ENCODE measurements around the gene AHNAK2.

The AHNAK2 gene

DNA sequence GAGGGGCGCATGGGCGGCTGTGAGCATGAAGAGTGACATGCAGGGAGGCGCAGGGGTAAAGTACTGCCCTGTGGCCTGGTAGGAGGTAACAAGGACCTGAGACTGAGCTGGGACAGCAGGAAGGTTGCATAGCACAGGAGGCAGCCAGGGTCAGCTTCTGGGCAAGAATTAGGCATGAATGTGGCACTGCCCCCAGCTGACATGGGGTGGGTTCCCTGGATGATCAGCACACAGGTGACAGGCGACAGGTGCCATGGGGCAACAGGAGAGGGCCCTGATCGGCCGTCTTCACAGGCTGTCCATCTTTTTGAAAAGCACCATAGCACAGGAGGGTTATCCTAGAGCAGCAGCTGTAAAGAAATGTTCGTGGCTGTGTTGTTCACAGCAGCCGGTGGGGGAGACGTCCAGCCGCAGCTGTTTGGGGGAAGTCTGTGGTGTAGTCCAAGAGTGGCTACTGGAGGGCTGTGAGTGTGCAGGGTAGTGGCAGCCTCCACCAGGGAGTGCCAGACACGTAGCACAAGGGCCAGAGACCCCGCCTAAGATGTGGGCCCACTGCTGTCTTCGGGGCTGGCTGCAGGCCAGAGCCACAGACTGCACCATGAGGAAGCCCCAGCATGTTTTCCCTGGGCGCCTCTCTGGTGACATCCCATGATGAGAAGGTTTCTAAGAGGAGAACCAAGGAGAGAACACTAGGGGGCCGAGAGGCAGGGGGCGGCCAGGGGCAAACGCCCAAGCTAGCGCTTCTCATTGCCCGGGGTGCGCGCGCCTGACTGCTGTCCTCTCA, 15.8 kb upstream of the AHNAK2 start:
- no peak overlapping the region for H3K27ac ChIP-seq (replicated peaks)
- H3K27me3 ChIP-seq (ENCODE audit: insufficient read depth, poor library complexity, severe bottlenecking): no peaks in the 10 kb centered on the region
- no peak for TF ChIP-seq SPI1 (IDR thresholded peaks at IDR 0.05; ENCODE audit: borderline replicate concordance, low read depth)
- TF ChIP-seq, protein P1, sequence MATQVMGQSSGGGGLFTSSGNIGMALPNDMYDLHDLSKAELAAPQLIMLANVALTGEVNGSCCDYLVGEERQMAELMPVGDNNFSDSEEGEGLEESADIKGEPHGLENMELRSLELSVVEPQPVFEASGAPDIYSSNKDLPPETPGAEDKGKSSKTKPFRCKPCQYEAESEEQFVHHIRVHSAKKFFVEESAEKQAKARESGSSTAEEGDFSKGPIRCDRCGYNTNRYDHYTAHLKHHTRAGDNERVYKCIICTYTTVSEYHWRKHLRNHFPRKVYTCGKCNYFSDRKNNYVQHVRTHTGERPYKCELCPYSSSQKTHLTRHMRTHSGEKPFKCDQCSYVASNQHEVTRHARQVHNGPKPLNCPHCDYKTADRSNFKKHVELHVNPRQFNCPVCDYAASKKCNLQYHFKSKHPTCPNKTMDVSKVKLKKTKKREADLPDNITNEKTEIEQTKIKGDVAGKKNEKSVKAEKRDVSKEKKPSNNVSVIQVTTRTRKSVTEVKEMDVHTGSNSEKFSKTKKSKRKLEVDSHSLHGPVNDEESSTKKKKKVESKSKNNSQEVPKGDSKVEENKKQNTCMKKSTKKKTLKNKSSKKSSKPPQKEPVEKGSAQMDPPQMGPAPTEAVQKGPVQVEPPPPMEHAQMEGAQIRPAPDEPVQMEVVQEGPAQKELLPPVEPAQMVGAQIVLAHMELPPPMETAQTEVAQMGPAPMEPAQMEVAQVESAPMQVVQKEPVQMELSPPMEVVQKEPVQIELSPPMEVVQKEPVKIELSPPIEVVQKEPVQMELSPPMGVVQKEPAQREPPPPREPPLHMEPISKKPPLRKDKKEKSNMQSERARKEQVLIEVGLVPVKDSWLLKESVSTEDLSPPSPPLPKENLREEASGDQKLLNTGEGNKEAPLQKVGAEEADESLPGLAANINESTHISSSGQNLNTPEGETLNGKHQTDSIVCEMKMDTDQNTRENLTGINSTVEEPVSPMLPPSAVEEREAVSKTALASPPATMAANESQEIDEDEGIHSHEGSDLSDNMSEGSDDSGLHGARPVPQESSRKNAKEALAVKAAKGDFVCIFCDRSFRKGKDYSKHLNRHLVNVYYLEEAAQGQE (IDR thresholded peaks at IDR 0.05; ENCODE audit: insufficient replicate concordance, low read depth): no peak
- no peak for TF ChIP-seq GABPA (IDR thresholded peaks at IDR 0.05; ENCODE audit: low read depth)
- TF ChIP-seq, protein P2, sequence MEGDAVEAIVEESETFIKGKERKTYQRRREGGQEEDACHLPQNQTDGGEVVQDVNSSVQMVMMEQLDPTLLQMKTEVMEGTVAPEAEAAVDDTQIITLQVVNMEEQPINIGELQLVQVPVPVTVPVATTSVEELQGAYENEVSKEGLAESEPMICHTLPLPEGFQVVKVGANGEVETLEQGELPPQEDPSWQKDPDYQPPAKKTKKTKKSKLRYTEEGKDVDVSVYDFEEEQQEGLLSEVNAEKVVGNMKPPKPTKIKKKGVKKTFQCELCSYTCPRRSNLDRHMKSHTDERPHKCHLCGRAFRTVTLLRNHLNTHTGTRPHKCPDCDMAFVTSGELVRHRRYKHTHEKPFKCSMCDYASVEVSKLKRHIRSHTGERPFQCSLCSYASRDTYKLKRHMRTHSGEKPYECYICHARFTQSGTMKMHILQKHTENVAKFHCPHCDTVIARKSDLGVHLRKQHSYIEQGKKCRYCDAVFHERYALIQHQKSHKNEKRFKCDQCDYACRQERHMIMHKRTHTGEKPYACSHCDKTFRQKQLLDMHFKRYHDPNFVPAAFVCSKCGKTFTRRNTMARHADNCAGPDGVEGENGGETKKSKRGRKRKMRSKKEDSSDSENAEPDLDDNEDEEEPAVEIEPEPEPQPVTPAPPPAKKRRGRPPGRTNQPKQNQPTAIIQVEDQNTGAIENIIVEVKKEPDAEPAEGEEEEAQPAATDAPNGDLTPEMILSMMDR (IDR thresholded peaks at IDR 0.05; ENCODE audit: insufficient read depth, low read length): no peak
- TF ChIP-seq POLR2AphosphoS5 (IDR thresholded peaks at IDR 0.05; ENCODE audit: low read depth): no peak
- H3K4me3 ChIP-seq (replicated peaks; ENCODE audit: insufficient read depth, low read length): no peak overlapping the region
- no peak for DNase-seq (ENCODE audit: low read depth in 1 of 2, low spot score in 1 of 2)

DNA sequence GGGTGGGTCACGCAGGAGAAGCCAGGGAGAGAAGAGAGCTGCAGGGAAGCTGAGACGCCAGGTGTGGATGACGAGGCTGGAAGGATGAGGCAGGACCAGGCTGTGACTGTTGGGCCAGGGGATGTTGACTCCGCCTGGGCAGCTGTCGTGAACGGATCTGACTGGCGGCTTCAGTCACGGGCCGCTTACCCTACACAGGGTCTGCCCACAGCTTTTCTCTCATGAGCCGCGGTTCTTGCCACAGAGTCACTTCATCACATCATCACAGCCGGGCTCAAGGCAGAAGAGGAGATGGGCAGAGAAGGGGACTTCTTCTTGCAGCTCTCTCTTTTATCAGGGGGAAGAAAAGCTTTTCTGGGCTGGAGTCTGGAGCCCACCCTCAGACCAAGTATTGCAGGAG, 15.1 kb upstream of the AHNAK2 start:
- Histone ChIP-seq H3K27me3 (ENCODE audit: insufficient read depth, poor library complexity, severe bottlenecking) (no peaks in the 10 kb centered on the region), H3K27ac (replicated peaks) (no peak overlapping the region), H3K4me3 (replicated peaks; ENCODE audit: insufficient read depth, low read length) (no peak overlapping the region)
- DNase-seq (ENCODE audit: low read depth in 1 of 2, low spot score in 1 of 2): no peak
- TF ChIP-seq SPI1 (IDR thresholded peaks at IDR 0.05; ENCODE audit: borderline replicate concordance, low read depth): no peak
- TF ChIP-seq GABPA (IDR thresholded peaks at IDR 0.05; ENCODE audit: low read depth): no peak
- TF ChIP-seq, protein P1 (IDR thresholded peaks at IDR 0.05; ENCODE audit: insufficient replicate concordance, low read depth): no peak
- TF ChIP-seq POLR2AphosphoS5 (IDR thresholded peaks at IDR 0.05; ENCODE audit: low read depth): no peak
- TF ChIP-seq, protein P2 (IDR thresholded peaks at IDR 0.05; ENCODE audit: insufficient read depth, low read length): no peak

DNA sequence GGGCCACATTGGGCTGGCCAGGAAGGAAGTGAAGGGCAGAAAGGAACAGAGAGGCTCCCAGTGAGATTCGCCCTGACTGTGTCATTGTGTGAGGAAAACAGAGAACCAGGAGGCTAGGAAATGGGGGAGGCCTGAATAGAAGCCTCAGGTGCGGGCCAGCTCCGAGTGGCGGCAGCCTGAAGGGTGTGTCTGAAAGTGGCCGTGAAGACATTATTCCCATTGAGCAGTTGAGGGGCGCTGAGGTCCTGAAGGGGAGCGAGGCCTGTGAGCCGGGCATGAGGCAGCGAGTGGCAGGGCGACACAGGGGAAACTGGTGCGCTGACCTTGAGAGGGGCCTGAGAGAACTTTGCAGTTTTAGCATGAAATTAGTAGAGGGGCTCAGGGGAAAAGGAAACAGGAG, 14.3 kb upstream of the AHNAK2 start:
- no peak for DNase-seq (ENCODE audit: low read depth in 1 of 2, low spot score in 1 of 2)
- H3K27me3 ChIP-seq (ENCODE audit: insufficient read depth, poor library complexity, severe bottlenecking): no peaks in the 10 kb centered on the region
- TF ChIP-seq GABPA (IDR thresholded peaks at IDR 0.05; ENCODE audit: low read depth) (no peak), POLR2AphosphoS5 (IDR thresholded peaks at IDR 0.05; ENCODE audit: low read depth) (no peak), SPI1 (IDR thresholded peaks at IDR 0.05; ENCODE audit: borderline replicate concordance, low read depth) (no peak)
- TF ChIP-seq, protein P2 (IDR thresholded peaks at IDR 0.05; ENCODE audit: insufficient read depth, low read length): no peak
- TF ChIP-seq, protein P1 (IDR thresholded peaks at IDR 0.05; ENCODE audit: insufficient replicate concordance, low read depth): no peak
- no peak overlapping the region for H3K27ac ChIP-seq (replicated peaks)
- H3K4me3 ChIP-seq (replicated peaks; ENCODE audit: insufficient read depth, low read length): no peak overlapping the region

Data from HL-60 (cell line).